GM12801 (cell line): Measurements from ENCODE around the gene MBD1.

Experiments
- TF ChIP-seq, protein P1 (sequence below): IDR thresholded peaks from one replicate; pipeline ENCODE4 v1.5.1; 2011; ENCODE audit warnings: control low read depth; ENCODE audit not compliant: insufficient read length; ENCODE audit errors: extremely low read depth

The MBD1 gene

DNA sequence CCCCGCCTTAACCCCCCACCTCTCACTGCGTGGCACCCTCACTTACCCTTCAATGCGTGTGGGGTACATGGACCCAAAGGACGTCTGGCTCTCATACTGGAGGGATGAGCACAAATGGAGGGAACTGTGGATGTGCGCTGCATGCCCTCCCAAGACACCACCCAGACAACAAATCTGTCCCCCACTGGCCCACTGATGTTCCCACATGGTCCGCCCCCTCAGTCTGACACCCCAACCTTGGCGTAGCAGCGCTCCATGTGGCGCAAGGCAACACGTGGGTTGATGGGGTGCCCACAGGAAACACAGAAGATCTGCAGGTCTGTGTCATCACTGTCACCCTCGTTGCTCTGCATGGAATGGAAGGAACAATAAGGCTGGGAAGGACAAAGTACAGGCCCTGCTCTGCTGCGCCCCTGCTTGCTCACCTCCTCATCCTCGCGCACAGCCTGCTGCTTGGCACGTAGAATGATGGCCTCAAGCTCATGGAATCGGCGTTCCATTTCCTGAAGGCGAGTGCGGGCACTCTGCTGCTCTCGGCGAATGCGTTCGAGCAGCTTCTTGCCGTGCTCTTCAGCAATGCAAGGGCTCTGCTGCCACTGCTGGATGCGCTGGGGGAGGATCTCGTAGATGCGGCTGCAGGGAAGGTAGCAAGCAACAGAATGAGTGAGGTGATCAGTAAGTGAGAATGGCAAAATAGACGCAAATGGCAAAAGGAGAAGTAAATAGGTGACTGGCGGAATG is 2.3 kb upstream of the MBD1 start:
- TF ChIP-seq, protein P1, sequence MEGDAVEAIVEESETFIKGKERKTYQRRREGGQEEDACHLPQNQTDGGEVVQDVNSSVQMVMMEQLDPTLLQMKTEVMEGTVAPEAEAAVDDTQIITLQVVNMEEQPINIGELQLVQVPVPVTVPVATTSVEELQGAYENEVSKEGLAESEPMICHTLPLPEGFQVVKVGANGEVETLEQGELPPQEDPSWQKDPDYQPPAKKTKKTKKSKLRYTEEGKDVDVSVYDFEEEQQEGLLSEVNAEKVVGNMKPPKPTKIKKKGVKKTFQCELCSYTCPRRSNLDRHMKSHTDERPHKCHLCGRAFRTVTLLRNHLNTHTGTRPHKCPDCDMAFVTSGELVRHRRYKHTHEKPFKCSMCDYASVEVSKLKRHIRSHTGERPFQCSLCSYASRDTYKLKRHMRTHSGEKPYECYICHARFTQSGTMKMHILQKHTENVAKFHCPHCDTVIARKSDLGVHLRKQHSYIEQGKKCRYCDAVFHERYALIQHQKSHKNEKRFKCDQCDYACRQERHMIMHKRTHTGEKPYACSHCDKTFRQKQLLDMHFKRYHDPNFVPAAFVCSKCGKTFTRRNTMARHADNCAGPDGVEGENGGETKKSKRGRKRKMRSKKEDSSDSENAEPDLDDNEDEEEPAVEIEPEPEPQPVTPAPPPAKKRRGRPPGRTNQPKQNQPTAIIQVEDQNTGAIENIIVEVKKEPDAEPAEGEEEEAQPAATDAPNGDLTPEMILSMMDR: no peak

DNA sequence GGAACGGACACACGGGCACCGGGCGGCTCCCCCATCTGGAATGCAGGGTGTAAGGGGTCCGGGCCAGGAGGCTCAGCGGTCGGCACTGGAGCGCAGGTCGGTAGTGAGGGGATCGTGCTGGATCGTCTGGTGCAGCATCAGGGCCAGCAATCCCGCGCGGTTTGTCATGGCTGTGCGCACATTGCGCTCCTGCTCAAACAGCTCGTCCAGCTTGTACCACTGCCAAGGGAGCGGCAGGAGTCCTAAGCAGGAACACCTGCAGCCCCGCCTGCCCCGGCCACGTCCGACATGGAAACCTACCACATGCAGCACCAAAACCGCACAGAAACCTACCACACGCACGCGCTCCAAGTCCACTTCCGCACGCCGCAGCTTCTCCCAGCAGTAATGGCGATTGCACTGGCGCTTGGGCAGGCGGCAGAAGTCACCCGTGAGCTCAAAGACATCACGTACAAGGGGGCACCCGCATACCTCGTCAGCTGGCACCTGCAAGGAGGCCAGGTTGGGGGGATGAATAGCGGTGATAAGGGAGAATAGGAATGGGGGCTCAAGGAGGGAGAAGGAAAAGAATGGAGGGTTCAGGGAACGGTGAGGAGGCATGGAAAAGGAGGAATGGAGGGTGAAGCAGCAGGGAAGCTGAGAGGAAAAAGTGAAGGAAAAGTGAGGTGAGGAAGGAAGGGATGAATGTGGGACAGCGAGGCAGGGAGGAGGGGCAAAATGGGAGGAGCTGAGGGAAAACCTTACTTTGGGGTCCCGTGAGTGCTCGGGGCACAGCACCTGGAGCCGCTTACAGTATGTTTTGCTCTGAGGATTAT is 1.4 kb upstream of the MBD1 start:
- TF ChIP-seq, protein P1: no peak

DNA sequence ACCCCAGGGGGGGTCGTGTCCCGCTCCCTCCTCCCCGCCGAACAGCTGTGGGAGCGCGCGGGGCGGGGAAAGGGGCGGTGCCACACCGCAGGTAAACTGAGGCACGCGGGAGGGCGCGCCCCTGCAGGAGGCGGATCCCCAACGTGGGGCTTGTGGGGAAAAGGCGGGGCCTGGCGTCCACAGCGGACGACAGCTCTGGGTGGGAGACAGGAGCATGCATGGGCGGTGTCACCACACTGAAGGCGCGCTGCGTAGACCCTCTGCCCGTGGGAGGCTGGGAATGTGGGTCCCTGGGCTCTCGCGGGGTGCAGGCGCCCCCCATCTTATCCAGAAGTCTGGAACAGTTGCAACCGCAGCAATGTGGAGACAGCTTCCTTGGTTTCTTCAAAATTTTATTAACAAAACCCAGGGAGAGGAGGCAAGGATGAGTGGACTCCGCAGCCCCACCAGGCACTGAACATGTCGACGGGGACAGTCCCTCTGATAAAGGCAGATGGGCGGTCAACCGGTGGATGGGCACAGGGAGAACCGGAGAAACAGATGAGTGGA is 723 bp upstream of the MBD1 start:
- TF ChIP-seq, protein P1: no peak

DNA sequence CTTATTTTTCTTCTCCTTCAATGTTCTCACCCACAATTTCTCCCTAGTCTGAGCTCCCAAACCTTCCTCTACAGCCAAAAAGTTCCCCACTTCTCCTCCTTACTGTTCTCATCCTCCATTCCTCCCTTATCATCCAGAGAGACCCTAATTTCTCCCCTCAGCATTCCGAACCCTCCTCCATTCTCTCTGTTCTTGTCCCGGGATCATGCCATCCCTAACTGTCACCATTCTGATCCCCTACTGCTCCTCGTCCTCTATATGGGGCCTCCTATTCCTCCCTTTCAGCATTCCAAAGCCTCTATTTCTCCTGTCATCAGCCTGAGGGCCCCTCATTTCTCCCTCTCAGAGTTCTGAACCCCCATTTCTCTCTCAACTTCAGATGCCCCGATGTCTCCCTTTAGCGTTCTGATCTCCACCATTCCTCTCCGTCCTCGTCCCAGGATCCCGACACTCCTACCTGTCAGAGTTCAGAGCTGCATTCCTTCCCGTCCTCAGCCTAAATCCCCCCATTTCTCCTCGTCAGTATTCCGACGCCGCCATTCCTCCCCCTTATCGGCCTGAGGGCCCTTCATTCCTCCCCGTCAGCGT is 522 bp downstream of the MBD1 start:
- TF ChIP-seq, protein P1: no peak

DNA sequence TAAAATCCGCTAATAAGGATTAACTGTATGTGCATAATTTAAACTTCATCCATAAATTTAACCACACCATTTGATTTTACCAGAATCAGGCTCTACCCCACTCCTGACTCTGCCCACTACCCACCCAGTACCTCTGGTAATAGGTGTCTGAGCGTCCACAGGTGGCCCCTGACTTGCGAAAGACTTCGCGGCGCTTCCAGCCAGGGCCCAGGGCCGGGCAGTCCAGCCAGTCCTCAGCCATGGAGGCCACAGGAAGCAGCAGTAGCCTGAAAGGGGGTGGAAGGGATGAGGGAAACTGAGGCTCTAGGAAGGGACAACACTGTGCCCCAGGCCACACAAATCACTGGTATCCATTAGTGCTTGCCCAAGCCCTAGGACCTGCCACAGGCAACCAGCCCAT is 1.6 kb downstream of the MBD1 start:
- TF ChIP-seq, protein P1: no peak

DNA sequence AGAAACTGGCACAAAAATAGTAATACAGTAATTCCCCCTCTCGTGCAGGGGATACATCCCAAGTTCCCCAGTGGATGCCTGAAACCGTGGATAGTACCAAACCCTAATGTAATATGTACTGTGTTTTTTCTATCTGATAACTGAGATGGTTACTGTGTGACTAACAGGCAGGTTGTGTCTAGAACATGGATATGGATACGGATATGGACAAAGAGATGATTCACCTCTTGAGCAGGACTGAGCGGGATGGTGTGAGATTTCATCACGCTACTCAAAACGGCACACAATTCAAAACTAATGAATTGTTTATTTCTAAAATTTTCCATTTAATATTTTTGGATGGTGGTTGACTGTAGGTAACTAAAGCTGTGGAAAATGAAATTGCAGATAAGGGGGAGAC is 3.4 kb downstream of the MBD1 start:
- TF ChIP-seq, protein P1: no peak

DNA sequence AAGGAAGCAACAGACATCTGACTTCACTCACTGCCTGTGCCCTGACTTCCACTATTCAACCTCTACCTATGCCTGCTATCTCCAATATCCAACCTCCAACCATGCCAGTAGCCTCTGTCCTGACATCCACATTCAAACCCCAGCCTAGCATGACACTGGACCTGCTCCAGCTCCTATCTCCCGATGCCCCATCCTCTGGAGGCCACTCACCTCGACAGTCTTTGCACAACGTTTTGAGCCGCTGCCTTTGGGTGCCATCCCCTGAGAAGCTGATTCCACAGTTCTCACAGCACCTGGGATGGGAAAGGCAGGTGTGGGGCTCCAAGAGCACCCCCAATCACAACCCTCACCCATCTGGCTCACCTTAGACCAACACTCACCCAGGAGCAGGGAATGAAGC is 4.9 kb downstream of the MBD1 start:
- TF ChIP-seq, protein P1: no peak
